ENCODE results near the gene INPP5D.

The INPP5D gene

DNA sequence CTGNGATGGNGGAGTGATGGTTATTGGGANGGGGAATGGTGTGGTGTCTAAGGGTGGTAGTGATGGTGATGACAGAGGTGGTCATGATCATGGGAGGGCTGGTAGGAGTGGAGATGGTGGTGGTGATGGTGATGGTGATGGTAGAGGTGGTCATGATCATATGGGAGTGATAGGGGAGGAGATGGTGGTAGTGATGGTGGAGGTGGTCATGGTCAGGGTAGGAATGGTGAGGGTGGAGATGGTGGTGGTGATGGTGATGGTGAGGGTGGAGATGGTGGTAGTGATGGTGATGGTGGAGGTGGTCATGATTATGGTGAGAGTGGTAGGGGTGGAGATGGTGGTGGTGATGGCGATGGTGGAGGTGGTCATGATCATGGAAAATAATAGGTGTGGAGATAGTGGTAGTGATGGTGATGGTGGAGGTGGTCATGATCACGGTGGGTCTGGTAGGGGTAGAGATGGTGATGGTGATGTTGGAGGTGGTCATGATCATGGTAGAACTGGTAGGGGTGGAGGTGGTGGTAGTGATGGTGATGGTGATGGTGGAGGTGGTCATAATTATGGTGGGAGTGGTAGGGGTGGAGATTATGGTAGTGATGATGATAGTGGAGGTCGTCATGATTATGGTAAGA, 83.7 kb downstream of the INPP5D start:
- Histone ChIP-seq H3K4me1 (ENCODE audit: insufficient read depth, low read length, severe bottlenecking) (peaks cover 15% of the 10 kb centered on the region), H3K36me3 (ENCODE audit: insufficient read depth, low read length) (peaks cover 62% of the 10 kb centered on the region), H2AFZ (ENCODE audit: low read length) (no peak overlapping the region), H4K20me1 (ENCODE audit: insufficient read depth, low read length) (no peaks in the 10 kb centered on the region), H3K79me2 (ENCODE audit: insufficient read depth, low read length) (no peaks in the 10 kb centered on the region), H3K27me3 (ENCODE audit: insufficient read depth, low read length) (no peaks in the 10 kb centered on the region), H3K4me3 (ENCODE audit: low read depth, low read length, poor library complexity, severe bottlenecking) (no peak overlapping the region), H3K9ac (ENCODE audit: low read length) (no peak overlapping the region), H3K9me2 (ENCODE audit: low read depth, low read length) (no peaks in the 10 kb centered on the region), H3F3A (ENCODE audit: insufficient read depth, low read length) (no peaks in the 10 kb centered on the region), H3K9me3 (ENCODE audit: low read length) (no peaks in the 10 kb centered on the region), H3K27ac (ENCODE audit: low read depth, low read length, poor library complexity, severe bottlenecking) (no peak overlapping the region), H3K4me2 (ENCODE audit: low read length) (no peak overlapping the region)
- TF ChIP-seq EZH2 (IDR thresholded peaks at IDR 0.05; ENCODE audit: borderline replicate concordance, low read length) (no peak), CTCF (IDR thresholded peaks at IDR 0.05; ENCODE audit: low read length) (no peak)

DNA sequence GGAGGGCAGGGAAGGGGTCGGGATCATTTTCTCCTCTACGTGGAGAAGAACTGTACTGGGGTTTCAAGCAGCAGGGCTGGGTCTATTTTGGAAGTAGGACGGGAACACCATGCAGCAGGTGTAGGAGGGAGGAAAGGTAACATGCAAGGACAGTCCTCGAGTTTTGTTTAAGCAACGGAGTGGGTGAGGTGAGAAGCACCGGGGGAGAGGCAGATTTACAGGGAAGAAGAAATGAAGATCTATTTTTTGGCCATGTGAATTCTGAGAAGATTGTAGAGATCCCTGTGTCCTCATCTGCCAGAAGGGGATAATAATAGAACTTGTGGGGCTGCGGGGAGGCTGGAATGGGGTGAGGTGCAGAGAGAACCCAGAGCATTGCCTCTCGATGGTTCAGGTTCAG, 85.6 kb downstream of the INPP5D start:
- H2AFZ ChIP-seq (ENCODE audit: low read length), result no peak overlapping the region
- peaks cover 15% of the 10 kb centered on the region for H3K4me1 ChIP-seq (ENCODE audit: insufficient read depth, low read length, severe bottlenecking)
- no peak overlapping the region for H3K9ac ChIP-seq (ENCODE audit: low read length)
- H3F3A ChIP-seq (ENCODE audit: insufficient read depth, low read length), result no peaks in the 10 kb centered on the region
- H4K20me1 ChIP-seq (ENCODE audit: insufficient read depth, low read length), result no peaks in the 10 kb centered on the region
- no peaks in the 10 kb centered on the region for H3K9me3 ChIP-seq (ENCODE audit: low read length)
- H3K27me3 ChIP-seq (ENCODE audit: insufficient read depth, low read length), result no peaks in the 10 kb centered on the region
- no peak overlapping the region for H3K4me2 ChIP-seq (ENCODE audit: low read length)
- peaks cover 75% of the 10 kb centered on the region for H3K36me3 ChIP-seq (ENCODE audit: insufficient read depth, low read length)
- no peaks in the 10 kb centered on the region for H3K79me2 ChIP-seq (ENCODE audit: insufficient read depth, low read length)
- no peak overlapping the region for H3K4me3 ChIP-seq (ENCODE audit: low read depth, low read length, poor library complexity, severe bottlenecking)
- H3K27ac ChIP-seq (ENCODE audit: low read depth, low read length, poor library complexity, severe bottlenecking), result no peak overlapping the region
- no peaks in the 10 kb centered on the region for H3K9me2 ChIP-seq (ENCODE audit: low read depth, low read length)
- TF ChIP-seq EZH2 (IDR thresholded peaks at IDR 0.05; ENCODE audit: borderline replicate concordance, low read length) (no peak), CTCF (IDR thresholded peaks at IDR 0.05; ENCODE audit: low read length) (no peak)

GRCh38 chr2:233146194-233146593, 86.1 kb downstream of the INPP5D start:
- no peaks in the 10 kb centered on the region for H3F3A ChIP-seq (ENCODE audit: insufficient read depth, low read length)
- H3K9me2 ChIP-seq (ENCODE audit: low read depth, low read length), result no peaks in the 10 kb centered on the region
- no peak overlapping the region for H3K27ac ChIP-seq (ENCODE audit: low read depth, low read length, poor library complexity, severe bottlenecking)
- no peaks in the 10 kb centered on the region for H3K27me3 ChIP-seq (ENCODE audit: insufficient read depth, low read length)
- H3K9ac ChIP-seq (ENCODE audit: low read length), result no peak overlapping the region
- H3K79me2 ChIP-seq (ENCODE audit: insufficient read depth, low read length), result no peaks in the 10 kb centered on the region
- H2AFZ ChIP-seq (ENCODE audit: low read length), result no peak overlapping the region
- TF ChIP-seq CTCF (IDR thresholded peaks at IDR 0.05; ENCODE audit: low read length) (no peak), EZH2 (IDR thresholded peaks at IDR 0.05; ENCODE audit: borderline replicate concordance, low read length) (no peak)
- no peaks in the 10 kb centered on the region for H4K20me1 ChIP-seq (ENCODE audit: insufficient read depth, low read length)
- H3K36me3 ChIP-seq (ENCODE audit: insufficient read depth, low read length), result peaks cover 77% of the 10 kb centered on the region
- H3K4me3 ChIP-seq (ENCODE audit: low read depth, low read length, poor library complexity, severe bottlenecking), result no peak overlapping the region
- no peak overlapping the region for H3K4me2 ChIP-seq (ENCODE audit: low read length)
- H3K4me1 ChIP-seq (ENCODE audit: insufficient read depth, low read length, severe bottlenecking), result peaks cover 15% of the 10 kb centered on the region
- no peaks in the 10 kb centered on the region for H3K9me3 ChIP-seq (ENCODE audit: low read length)

All from OCI-LY1 (cell line).